Fibroblast of skin of back (primary cell): ENCODE results near the gene ZDHHC16. TPM values are rescaled to one million over a fixed set of nuclear protein-coding genes. Genes with fewer than 3 reads are reported as not detected.
"Not testable (repeated sequence)": the region's sequence is repeated elsewhere in the genome, so short reads cannot be mapped to it uniquely, and the experiment has no call there.

Experiments used
- DNase-seq: peaks from one replicate; pipeline ENCODE4 v3.0.0-alpha.2; 2013
- polyA plus RNA-seq, 2 experiments: library from polyadenylated mRNA; unstranded; fragments of 120-200 nt; gene quantifications; one replicate each; pipeline ENCODE4 v1.2.1, GENCODE V29; 2013; ENCODE audit not compliant: insufficient read length in 2 of 2

ZDHHC16 gene
- 62.8 TPM for polyA plus RNA-seq (2013, experiment 1 of 2; ENCODE audit: insufficient read length)
- polyA plus RNA-seq (2013, experiment 2 of 2; ENCODE audit: insufficient read length) = 44.9 TPM

DNA sequence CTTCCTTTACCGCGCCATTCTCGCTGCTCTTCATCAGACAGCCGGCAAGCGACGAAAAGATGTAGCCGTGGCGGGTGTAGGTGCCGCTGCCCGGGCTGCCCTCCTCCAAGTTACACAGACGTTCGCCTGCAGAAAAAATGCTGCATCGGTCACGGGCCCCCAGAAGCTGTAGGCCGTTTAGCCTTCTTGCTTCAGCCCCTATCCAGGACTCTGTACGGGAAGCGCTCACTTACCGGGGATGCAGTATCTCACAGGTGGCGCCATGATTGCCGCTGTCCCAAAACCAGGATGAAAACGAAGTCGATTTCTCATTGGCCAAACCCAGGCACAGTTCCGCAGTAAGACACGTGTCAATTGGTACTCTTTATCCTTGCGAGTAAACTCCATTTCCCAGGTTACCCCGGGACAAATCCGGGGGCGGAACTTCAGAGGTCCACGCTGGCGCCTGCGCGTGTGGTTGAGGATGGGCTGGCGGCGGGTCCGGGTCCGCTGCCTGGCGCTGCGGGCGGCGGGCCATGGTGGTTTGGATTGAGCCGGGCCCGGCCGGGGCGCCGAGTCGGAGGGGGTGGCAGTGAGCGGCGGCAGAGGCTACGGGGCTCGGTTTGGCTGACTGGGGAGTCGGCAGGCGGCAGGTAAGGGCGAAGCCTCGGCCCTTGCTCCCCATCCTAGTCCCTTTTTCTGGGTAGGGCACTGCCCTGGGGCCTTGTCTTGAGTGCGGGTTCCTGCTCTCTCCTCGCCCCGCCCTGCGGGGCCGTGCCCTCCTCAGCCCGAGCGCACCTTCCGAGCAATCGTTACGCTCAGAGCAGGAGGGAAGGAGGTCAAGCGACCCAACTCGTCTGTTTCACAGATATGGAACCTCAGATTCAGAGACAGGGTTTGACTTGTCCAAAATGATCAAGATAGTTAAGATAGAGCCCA lies at the start of gene ZDHHC16, which contains the start of gene EXOSC1:
Gene ZDHHC16, plus strand, starts transcription at position 454 of the 918 bp plus-strand sequence. CDS start 5,501 bp downstream, outside the sequence.
Gene EXOSC1, minus strand, starts transcription at position 285 of the 918 bp plus-strand sequence. Its CDS starts 21 bp downstream, at position 264.
- peak; percentile 97 for DNase-seq

DNA sequence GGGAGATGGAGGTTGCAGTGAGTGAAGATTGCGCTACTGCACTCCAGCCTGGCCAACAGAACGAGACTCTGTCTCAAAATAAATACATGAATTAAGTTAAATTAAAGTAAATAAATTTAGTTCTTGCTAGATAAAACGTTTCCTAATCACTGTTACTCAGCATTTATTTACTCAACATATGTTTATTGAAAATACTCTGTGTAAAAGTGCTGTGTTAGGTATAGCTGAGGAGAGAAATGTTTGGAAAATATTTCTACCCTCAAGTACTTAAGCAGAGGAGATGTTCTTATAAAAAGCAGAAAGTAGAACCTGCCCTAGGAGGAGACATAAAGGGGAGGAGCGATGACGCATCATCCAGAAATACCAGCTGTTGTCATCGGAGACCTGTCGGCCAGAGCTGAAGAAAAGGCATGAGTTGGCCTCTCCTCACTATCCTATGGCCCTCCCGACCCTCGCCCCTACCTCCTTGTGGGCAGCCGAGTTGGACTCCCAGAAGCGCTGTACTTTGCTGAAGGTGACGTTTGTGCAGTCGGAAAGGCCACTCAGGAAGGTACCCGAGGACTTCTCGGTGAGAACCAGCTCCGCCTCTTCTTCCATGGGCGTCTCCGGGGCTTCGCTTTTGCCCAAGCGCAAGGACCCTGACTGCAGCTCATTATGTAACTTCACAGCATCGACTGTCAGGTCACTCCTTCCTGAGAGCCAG lies 46.0 kb upstream of the ZDHHC16 start:
- DNase-seq = peak; percentile 67

DNA sequence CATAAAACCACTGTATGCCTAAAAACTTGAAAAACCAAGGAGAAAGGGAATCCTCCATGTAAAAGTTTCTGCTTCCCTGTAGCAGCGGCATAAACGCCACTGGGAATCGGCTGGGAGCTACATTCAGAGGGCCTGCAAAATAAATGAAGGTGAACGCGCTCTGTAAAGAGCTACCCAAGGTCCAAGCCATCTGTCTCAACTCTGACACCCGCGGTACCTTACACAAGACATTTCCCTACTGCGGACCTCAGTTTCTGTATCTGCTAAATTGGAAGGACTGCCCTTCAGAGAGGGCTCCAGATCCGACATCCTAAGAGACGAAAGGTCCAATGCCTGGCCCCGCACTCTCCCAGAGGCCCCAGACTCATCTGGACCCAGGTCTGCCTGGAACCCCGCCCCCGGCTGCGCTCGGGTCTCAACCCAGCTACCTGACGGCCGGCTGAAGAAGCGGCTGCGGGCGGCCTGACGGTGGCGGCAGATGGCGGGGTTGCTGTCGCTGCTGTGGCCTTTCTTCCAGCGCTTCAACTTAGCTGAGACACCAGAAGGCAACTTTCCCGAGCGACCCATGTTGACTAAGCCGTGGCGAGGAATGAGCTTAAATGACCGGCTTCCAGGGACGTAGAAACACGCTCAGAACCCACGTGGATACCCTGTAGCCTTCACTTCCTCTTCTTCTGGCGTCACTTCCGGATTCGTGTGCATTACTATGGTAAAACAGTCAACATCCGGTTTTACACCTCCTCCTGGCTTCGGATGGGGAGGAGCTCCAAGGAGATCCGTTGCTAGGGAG lies 45.1 kb upstream of the ZDHHC16 start, which contains the start of gene RRP12:
Gene RRP12, minus strand, starts transcription at position 676 of the 790 bp plus-strand sequence. Its CDS starts 109 bp downstream, at position 567.
- DNase-seq = peak; percentile 99

DNA sequence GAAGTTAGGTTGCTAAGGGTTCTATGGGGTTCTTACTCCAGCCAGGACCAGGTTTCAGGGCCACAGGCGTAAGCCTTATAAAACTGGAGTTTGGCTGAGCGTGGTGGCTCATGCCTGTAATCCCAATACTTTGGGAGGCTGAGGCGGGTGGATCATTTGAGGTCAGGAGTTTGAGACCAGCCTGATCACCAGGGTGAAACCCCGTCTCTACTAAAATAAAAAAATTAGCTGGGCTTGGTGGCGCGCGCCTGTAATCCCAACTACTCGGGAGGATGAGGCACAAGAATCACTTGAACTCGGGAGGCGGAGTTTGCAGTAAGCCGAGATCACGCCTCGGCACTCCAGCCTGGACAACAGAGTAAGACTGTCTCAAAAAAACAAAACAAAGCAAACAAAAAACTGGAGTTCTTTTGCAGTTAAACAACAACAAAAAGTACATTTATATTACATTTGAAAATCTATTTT lies 44.5 kb upstream of the ZDHHC16 start:
- no peak for DNase-seq

DNA sequence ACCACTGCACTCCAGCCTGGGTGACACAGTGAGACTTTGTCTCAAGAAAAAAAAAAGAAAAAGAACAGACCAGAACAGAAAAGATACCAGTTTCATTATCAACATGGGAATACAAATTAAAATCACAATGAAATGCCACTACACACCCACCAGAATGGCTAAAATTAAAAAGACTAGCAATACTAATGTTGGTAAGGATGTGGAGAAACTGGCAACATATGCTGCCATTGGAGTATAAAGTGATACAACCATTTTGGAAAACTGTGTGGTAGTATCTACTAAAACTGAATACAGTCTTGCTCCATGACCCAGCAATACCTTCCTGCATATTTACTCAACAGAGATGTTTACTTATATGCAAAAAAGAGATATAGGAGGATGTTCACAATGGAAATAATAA lies 41.9 kb upstream of the ZDHHC16 start:
- DNase-seq = no peak

DNA sequence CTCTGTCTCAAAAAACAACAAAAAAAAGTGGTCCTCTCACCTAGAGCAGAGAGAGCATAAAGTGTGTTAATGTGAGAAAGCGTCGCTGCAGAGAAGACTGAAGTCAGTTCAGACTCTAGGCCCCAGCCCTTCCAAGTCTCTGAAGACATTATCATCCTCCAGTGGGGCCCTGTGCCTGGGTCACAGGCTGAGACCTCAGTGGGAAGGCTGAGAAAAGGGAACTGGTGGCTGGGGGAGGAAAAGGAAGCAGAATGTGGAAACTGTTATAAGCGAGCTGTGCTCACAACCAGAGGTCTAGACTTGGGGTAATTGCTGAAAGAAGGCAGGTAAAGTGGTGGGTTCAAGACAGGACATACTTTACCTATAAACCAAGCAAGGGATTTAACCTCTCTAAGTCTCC lies 39.9 kb upstream of the ZDHHC16 start:
- no peak for DNase-seq

DNA sequence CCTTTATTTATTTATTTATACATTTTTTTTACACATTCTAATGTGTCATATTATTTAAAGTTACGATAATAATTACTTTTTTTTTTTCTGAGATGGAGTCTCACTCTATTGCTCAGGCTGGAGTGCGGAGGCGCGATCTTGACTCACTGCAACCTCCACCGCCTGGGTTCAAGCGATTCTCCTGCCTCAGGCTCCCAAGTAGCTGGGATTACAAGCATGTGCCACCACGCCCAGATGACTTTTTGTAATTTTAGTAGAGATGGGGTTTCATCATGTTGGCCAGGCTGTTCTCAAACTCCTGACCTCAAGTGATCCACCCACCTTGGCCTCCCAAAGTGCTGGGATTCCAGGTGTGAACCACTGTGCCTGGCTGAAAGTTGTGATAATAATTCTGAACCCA lies 39.5 kb upstream of the ZDHHC16 start:
- DNase-seq = not testable (repeated sequence)

DNA sequence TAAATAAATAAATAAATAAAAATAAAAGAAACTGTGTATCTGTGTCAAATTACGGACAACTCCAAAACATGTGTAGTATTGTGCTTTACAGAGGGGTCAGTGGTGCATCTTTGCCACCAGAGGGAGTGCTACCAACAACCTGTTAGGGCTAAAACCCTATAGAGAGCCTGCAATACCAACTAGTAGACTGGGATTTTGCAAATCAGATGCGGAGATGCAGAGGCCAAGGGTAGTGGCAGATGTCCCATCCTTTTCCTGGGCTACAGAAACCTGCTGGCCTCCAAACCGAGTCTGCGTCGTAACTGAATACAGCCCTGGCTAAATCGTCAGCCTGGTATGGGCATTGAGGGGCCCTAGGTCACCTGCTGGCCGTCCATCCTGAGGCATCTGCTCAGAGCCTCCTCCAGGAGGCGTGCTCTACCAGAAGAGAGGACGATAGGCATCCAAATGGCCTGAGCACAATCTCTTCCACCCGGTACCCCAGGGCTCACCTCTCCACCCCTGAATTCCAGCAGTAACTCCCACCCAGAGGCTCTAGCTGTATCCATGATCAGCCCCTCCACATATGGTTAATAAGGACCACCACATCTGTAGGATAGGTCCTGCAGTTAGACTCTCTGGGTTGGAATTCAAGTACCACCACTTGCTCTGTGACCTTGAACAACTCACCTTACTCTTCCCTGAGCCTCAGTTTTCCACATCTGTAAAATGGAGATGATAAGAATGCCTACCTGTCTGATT lies 38.6 kb upstream of the ZDHHC16 start:
- DNase-seq = peak; percentile 73

DNA sequence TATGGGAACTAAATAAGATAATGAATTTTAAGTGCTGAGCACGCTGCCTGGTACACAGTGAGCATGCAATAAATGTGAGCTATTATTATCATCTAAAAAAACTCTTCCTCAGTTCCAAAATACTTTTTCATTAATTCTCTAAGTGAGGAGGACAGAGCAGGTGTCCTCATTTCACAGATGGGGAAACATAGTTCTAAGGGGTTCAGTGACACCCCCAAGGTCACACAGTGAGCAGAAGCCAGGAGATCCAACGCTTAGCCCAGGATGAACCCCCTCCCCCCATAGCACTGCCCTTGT lies 38.1 kb upstream of the ZDHHC16 start:
- DNase-seq = no peak

DNA sequence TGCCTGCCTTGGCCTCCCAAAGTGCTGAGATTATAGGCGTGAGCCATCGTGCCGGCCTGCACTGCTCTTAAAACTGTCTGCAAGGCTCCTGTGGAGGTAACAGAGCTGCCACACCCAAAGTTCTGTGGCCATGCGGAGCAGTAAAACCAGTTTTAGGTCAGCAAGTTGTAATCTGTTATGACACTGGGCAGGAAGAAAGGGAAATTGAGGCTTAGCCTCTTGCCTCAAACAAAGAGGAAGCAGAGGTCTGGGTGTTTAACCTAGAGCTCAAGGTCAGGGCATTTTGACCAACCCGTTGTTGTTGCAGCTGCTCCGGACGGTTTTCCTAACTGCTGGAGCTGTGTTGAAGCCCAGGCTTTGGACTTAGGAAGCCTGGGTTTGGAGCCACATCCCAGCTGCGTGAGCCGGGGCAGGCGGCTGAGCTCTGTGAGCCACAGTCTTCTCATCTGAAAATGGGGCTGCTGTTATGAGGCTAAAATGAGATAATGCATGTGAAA lies 37.4 kb upstream of the ZDHHC16 start:
- no peak for DNase-seq

DNA sequence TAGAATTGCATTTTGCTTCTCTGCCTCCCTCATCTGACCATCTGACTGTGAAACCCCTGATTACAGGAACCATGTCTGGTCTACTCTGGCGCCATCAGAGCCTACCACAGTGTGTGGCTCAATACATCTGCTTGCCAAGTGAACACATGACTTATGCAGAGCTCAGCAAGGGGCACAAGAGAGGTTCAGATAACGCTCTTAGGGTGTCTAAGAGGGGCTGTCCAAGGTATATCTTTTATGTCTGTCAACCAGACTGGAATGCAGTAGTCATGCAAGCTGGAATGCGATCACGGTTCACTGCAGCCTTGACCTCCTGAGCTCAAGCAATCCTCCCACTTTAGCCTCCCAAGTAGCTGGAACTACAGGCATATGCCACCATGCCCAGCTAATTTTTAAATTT lies 34.6 kb upstream of the ZDHHC16 start:
- DNase-seq = no peak

DNA sequence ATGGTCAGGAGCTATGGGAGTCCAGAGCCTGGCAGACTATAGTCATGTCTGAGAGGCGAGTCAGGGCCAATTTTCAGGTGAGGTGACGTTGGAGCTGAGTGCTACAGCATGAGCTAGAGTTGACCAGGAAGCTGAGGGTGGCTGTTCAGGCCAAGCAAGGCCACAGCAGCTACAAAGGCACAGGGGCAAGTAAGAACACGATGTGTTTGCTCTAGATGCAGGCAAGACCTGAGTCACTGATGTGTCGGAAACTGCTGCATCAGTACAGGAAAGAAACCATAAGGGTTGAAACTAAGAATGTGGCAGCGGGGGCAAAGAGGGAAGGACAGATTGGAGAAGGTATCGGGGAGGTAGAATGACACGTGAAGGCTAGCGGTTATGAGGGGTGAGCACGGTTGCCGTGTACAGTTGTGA lies 33.1 kb upstream of the ZDHHC16 start:
- no peak for DNase-seq

DNA sequence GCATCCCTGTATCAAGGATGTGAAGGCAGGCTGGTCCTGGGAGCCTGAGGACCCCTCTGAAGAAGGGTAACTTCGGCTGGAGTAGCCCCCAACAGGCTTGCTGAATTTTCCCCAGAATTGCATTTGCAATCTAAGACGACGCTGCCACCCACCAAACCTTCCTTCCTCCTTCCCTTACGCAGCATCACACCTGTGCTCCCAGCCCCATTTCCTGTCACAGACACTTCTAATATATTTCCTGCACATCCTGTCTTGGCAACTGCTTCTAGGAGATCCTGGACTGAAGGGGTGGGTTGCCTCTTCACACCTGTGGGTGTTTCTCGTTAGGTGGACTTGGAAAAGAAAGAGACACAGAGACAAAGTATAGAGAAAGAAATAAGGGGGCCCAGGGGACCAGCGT lies 29.4 kb upstream of the ZDHHC16 start:
- no peak for DNase-seq

DNA sequence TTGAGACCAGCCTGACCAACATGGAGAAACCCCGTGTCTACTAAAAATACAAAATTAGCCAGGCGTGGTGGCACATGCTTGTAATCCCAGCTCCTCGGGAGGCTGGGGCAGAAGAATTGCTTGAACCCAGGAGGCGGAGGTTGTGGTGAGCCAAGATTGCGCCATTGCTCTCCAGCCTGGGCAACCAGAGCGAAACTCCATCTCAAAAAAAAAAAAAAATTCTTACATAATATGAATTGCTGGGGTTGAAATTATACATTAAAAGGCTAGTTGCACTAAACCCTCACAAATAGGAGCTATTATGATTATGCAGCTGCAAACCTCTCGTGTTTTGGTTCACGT lies 22.2 kb upstream of the ZDHHC16 start:
- not testable (repeated sequence) for DNase-seq

DNA sequence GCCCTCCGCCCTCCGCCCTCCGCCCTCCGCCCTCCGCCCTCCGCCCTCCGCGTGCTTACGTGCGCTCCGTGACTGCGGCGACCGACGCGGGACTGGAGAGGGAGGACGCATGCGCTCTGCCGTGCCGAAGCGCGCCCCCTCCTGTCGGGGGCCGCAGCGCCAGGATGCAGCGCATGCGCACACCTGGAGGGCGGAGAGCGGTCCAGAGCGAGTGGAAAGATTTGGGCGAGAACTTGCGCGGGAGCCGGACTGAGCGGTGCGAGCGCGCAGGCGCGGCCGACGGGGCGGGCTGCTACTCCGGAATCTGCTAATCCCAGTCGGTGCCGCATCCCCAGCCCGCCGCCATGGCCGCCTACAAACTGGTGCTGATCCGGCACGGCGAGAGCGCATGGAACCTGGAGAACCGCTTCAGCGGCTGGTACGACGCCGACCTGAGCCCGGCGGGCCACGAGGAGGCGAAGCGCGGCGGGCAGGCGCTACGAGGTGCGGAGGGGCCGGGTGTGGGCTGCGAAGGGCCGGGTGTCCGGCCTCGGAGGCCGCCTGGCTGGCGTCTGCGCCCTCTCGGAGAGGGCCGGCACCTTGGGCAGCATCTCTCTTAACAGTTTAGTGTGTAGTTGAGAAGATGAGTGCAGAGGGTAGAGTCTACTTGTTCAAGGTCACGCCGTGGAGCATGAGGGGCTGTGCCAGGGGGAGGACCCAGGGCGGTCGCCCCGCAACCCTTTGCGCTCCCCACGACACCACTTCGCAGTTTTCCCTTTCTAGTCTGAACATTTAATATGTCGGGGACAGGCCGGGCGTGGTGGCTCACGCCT lies 19.8 kb upstream of the ZDHHC16 start, which contains the start of gene PGAM1:
Gene PGAM1, plus strand, starts transcription at position 228 of the 812 bp plus-strand sequence. Its CDS starts 117 bp downstream, at position 345.
- DNase-seq = peak; percentile 95

DNA sequence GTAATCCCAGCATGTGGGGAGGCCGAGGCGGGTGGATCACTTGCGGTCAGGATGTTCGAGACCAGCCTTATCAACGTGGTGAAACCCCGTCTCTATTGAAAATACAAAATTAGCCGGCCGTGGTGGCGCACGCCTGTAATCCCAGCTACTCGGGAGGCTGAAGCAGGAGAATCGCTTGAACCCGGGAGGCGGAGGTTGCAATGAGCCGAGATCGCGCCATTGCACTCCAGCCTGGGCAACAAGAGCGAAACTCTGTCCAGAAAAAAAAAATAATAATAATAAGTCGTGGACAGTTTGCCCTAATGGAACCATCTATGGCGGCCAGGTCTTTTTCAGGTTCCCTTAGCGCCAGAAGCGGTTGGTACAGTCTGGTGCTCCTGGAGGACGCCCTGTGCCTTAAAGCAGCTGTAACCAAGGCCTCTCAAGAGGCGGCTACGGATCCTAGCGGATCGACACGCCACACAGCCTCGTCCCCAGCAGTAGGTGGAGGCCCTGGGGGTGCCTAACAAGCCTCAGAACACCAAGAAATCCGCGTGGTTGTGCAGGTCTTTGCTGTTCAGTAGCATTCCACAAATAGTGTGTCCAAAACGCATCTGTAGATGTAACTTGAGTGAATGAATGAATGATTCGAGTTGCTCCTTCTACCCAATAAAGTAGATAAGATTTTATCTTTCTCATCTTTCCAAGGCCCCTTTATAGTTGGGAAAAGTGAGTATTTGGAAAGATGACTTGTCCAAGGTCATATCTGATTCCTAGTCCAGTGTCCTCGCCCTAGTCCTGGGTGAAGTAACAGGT lies 19.0 kb upstream of the ZDHHC16 start:
- no peak for DNase-seq

DNA sequence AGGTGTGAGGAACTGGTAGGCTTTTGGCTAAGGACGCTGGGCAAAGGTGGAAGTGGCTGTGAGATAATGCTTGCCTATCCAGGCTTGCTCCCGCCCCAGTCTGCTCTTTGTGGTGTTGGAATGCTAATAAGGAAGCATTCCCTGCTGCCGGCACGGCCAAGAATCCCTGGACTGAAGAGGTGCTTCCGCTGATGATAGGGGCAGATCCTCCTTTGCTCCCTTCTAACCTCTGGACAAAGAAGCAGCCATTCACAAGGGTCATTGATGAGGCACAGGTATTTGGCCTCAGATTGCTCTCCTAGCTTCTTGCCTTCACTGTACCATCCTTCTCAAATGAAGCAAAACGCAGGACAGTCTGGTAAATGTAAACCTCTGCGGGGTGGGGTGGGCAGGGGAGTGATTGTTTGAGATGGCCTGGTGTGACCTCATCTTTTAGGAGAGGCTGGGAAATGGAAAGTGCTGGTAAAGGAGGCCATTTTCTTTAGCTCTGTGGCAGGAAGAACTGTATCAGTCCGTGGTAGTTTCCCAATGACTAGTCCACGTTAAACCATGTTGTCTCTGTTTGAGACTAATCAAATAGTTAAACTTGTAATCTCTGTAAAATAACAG lies 18.3 kb upstream of the ZDHHC16 start:
- peak; percentile 62 for DNase-seq

DNA sequence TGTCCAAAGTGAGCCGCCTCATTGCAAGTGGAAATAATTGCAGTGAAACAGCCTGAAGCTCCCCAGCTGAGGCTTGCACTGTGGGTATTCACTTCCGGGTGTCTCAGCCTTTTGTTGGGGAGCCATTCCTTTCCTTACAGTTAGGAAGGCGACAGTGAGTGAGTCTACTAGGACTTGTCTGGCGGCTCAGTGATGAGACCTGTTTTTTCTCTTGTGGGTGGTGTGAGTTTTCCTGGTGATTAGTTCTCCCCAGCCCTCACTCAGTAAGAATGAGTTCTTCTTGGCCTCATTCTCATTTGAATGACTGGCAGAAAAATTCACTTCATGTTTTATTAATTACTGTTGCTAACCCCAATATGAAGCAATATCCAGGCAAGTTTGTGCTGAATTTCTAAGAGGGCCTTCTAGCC lies 17.4 kb upstream of the ZDHHC16 start:
- peak; percentile 38 for DNase-seq

DNA sequence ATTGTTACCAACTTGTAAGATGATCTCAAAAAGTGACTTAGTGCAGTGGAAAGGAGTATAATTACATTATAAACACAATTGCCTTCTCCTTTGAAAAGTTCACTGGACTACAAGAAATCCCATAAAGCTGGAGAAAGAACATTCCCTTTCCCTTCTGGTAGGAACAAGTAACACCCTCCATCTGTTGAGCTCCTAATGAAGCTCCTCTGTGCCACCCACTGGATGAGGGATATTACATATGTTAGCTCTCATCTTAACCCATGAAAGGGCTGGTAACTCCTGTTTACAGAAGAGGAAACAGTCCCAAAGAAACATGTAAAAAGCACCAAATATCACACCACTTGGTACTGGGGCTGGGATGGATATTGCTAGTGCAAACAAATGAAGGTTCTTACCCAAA lies 11.9 kb upstream of the ZDHHC16 start:
- DNase-seq = no peak
